Stimulated activated naive CD4-positive, alpha-beta T cell treated with Interleukin-2 at 50 U/mL for 16 hours (primary cell): Measurements from ENCODE around the gene RABL2A.
"Not testable (repeated sequence)": the region's sequence is repeated elsewhere in the genome, so short reads cannot be mapped to it uniquely, and the experiment has no call there.

Source experiments
- DNase-seq: peaks from one replicate; lab custom pipeline; 2025; lab: John Stamatoyannopoulos, UW

RABL2A gene

GRCh38 chr2:113626616-113627330 is at the start of gene RABL2A:
TSS of gene RABL2A (plus strand) at chr2:113627266. CDS start at chr2:113628607, 1,341 bp downstream.
- not testable (repeated sequence) for DNase-seq

GRCh38 chr2:113578508-113578907 is 48.6 kb upstream of the RABL2A start:
- DNase-seq = not testable (repeated sequence)

GRCh38 chr2:113582473-113582872 is 44.6 kb upstream of the RABL2A start:
- not testable (repeated sequence) for DNase-seq

- not testable (repeated sequence) for DNase-seq
Measured at GRCh38 chr2:113583521-113584225, 43.4 kb upstream of the RABL2A start.

GRCh38 chr2:113584311-113585092 is 42.6 kb upstream of the RABL2A start:
- DNase-seq = not testable (repeated sequence)

GRCh38 chr2:113587201-113587600 is 39.9 kb upstream of the RABL2A start:
- DNase-seq = not testable (repeated sequence)

GRCh38 chr2:113589591-113589990 is 37.5 kb upstream of the RABL2A start:
- DNase-seq = not testable (repeated sequence)

GRCh38 chr2:113591926-113592325 is 35.1 kb upstream of the RABL2A start:
- not testable (repeated sequence) for DNase-seq

GRCh38 chr2:113593280-113593679 is 33.8 kb upstream of the RABL2A start:
- DNase-seq = not testable (repeated sequence)

- DNase-seq = not testable (repeated sequence)
Measured at GRCh38 chr2:113595725-113596124, 31.3 kb upstream of the RABL2A start.

- not testable (repeated sequence) for DNase-seq
Measured at GRCh38 chr2:113597164-113597563, 29.9 kb upstream of the RABL2A start.

GRCh38 chr2:113597572-113597971 is 29.5 kb upstream of the RABL2A start:
- not testable (repeated sequence) for DNase-seq

- not testable (repeated sequence) for DNase-seq
Measured at GRCh38 chr2:113598180-113598579, 28.9 kb upstream of the RABL2A start.

- not testable (repeated sequence) for DNase-seq
Measured at GRCh38 chr2:113598738-113599137, 28.3 kb upstream of the RABL2A start.

- DNase-seq = not testable (repeated sequence)
Measured at GRCh38 chr2:113599208-113599607, 27.9 kb upstream of the RABL2A start.

GRCh38 chr2:113602040-113602769 is 24.9 kb upstream of the RABL2A start:
- not testable (repeated sequence) for DNase-seq

GRCh38 chr2:113602869-113603466 is 24.1 kb upstream of the RABL2A start:
- no peak for DNase-seq

GRCh38 chr2:113603467-113604084 is 23.5 kb upstream of the RABL2A start:
- not testable (repeated sequence) for DNase-seq

- not testable (repeated sequence) for DNase-seq
Measured at GRCh38 chr2:113604085-113604477, 23.0 kb upstream of the RABL2A start.

- DNase-seq = not testable (repeated sequence)
Measured at GRCh38 chr2:113604661-113605060, 22.4 kb upstream of the RABL2A start.

- DNase-seq = not testable (repeated sequence)
Measured at GRCh38 chr2:113606036-113606435, 21.0 kb upstream of the RABL2A start.
